ENCODE results near the gene VSIG10. TPM values are rescaled to one million over a fixed set of nuclear protein-coding genes. Genes with fewer than 3 reads are reported as not detected.

VSIG10 gene
- total RNA-seq, 1 donor from 2014 or later = 51.7 TPM

GRCh38 chr12:118124333-118124874, 20.6 kb upstream of the VSIG10 start:
- DNase-seq (no peak), ATAC-seq (no peak)
- Histone ChIP-seq H3K36me3 (no peaks in the 10 kb centered on the region), H3K4me3 (no peak overlapping the region), H3K9me3 (no peaks in the 10 kb centered on the region), H3K4me1 (peaks cover 10% of the 10 kb centered on the region), H3K27me3 (ENCODE audit: low read depth) (no peaks in the 10 kb centered on the region), H3K27ac (no peak overlapping the region)
- no peak for TF ChIP-seq CTCF (IDR thresholded peaks at IDR 0.05)
- intact Hi-C loops (cut with DNase I) = no loop called here

GRCh38 chr12:118122264-118122663, 18.5 kb upstream of the VSIG10 start:
- Histone ChIP-seq H3K36me3 (no peaks in the 10 kb centered on the region), H3K27me3 (ENCODE audit: low read depth) (no peaks in the 10 kb centered on the region), H3K27ac (no peak overlapping the region), H3K4me1 (peaks cover 10% of the 10 kb centered on the region), H3K9me3 (no peaks in the 10 kb centered on the region), H3K4me3 (no peak overlapping the region)
- ATAC-seq = no peak
- intact Hi-C loops (cut with DNase I) = no loop called here
- TF ChIP-seq CTCF (IDR thresholded peaks at IDR 0.05) = no peak
- no peak for DNase-seq

GRCh38 chr12:118120579-118121363, 17.0 kb upstream of the VSIG10 start:
- intact Hi-C loops (cut with DNase I) = no loop called here
- TF ChIP-seq CTCF (IDR thresholded peaks at IDR 0.05) = peak; percentile 81
- Histone ChIP-seq H3K9me3 (no peaks in the 10 kb centered on the region), H3K36me3 (no peaks in the 10 kb centered on the region), H3K4me3 (no peak overlapping the region), H3K27me3 (ENCODE audit: low read depth) (no peaks in the 10 kb centered on the region), H3K27ac (peak overlapping the region; percentile 37), H3K4me1 (peaks cover 17% of the 10 kb centered on the region)
- DNase-seq = peak; percentile 81
- peak; percentile 90 for ATAC-seq

- Histone ChIP-seq H3K4me1 (peaks cover 17% of the 10 kb centered on the region), H3K36me3 (no peaks in the 10 kb centered on the region), H3K4me3 (no peak overlapping the region), H3K27ac (no peak overlapping the region), H3K27me3 (ENCODE audit: low read depth) (no peaks in the 10 kb centered on the region), H3K9me3 (no peaks in the 10 kb centered on the region)
- TF ChIP-seq CTCF (IDR thresholded peaks at IDR 0.05) = no peak
- DNase-seq (no peak), ATAC-seq (no peak)
- intact Hi-C loops (cut with DNase I) = no loop called here
These were observed 15.7 kb upstream of the VSIG10 start for GRCh38 chr12:118119449-118119879.

- no peak for DNase-seq
- intact Hi-C loops (cut with DNase I) = no loop called here
These were observed 5.3 kb upstream of the VSIG10 start for GRCh38 chr12:118109088-118109487.

More at GRCh38 chr12:118109088-118109487, 5.3 kb upstream of the VSIG10 start:
- Histone ChIP-seq H3K4me3 (no peak overlapping the region), H3K4me1 (peaks cover 9% of the 10 kb centered on the region), H3K27ac (no peak overlapping the region), H3K9me3 (no peaks in the 10 kb centered on the region), H3K36me3 (no peaks in the 10 kb centered on the region), H3K27me3 (ENCODE audit: low read depth) (no peaks in the 10 kb centered on the region)
- no peak for ATAC-seq
- TF ChIP-seq CTCF (IDR thresholded peaks at IDR 0.05) = no peak
